Stimulated activated CD8-positive, alpha-beta memory T cell treated with anti-CD3 and anti-CD28 coated beads, Interleukin-12 subunit alpha, Interleukin-12 subunit beta, amount 100 ng/mL, for 1 hour (primary cell): ENCODE data around the gene B3GAT3.
A peak's percentile ranks its signal among the peaks of the same experiment; 100 is the strongest.
"Not testable (repeated sequence)": the region's sequence is repeated elsewhere in the genome, so short reads cannot be mapped to it uniquely, and the experiment has no call there.

Experiments used
- DNase-seq: peaks from one replicate; pipeline ENCODE4 v3.0.0-alpha.2; 2020; ENCODE audit warnings: low read depth

The B3GAT3 gene

GRCh38 chr11:62577046-62577714 is 44.6 kb downstream of the B3GAT3 start:
- no peak for DNase-seq

- no peak for DNase-seq
Measured at GRCh38 chr11:62575837-62576236, 45.9 kb downstream of the B3GAT3 start.

- no peak for DNase-seq
Measured at GRCh38 chr11:62575156-62575555, 46.6 kb downstream of the B3GAT3 start.

- no peak for DNase-seq
Measured at GRCh38 chr11:62574363-62575071, 47.3 kb downstream of the B3GAT3 start.

GRCh38 chr11:62573592-62574362 is 48.0 kb downstream of the B3GAT3 start, which contains the start of gene EEF1G:
TSS of gene EEF1G (minus strand) at chr11:62573891. CDS start at chr11:62573842, 49 bp downstream.
- peak; percentile 95 for DNase-seq

GRCh38 chr11:62573006-62573591 is 48.7 kb downstream of the B3GAT3 start:
- no peak for DNase-seq

GRCh38 chr11:62572431-62572830 is 49.4 kb downstream of the B3GAT3 start:
- DNase-seq = no peak

GRCh38 chr11:62571493-62571892 is 50.3 kb downstream of the B3GAT3 start:
- DNase-seq = not testable (repeated sequence)

GRCh38 chr11:62570903-62571302 is 50.9 kb downstream of the B3GAT3 start:
- DNase-seq = not testable (repeated sequence)

- DNase-seq = no peak
Measured at GRCh38 chr11:62569611-62570010, 52.2 kb downstream of the B3GAT3 start.

GRCh38 chr11:62567018-62567633 is 54.7 kb downstream of the B3GAT3 start:
- DNase-seq = no peak

- no peak for DNase-seq
Measured at GRCh38 chr11:62566247-62566646, 55.5 kb downstream of the B3GAT3 start.
